ENCODE results near the gene OR10H2.

DNA sequence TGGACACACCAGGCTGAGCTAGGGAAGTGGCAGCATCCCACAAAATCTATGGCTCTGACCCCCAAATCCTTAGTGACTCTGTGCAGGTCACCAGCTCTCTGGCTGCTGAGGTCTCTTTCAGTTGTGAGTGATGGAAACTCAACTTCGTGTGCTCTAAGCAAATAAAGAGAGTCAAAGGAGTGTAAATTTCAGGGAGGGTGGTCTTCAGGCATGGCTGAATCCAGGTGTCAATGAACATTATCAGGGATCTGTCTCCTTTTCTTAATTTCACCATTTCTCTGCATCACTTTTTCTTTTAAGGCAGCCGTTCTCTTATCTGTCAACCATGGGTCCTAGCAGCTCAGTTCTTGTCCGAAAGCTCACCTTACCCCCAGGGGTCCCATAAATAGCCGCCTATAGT is 48.7 kb upstream of the OR10H2 start:
- TF ChIP-seq, protein P1, sequence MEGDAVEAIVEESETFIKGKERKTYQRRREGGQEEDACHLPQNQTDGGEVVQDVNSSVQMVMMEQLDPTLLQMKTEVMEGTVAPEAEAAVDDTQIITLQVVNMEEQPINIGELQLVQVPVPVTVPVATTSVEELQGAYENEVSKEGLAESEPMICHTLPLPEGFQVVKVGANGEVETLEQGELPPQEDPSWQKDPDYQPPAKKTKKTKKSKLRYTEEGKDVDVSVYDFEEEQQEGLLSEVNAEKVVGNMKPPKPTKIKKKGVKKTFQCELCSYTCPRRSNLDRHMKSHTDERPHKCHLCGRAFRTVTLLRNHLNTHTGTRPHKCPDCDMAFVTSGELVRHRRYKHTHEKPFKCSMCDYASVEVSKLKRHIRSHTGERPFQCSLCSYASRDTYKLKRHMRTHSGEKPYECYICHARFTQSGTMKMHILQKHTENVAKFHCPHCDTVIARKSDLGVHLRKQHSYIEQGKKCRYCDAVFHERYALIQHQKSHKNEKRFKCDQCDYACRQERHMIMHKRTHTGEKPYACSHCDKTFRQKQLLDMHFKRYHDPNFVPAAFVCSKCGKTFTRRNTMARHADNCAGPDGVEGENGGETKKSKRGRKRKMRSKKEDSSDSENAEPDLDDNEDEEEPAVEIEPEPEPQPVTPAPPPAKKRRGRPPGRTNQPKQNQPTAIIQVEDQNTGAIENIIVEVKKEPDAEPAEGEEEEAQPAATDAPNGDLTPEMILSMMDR (IDR thresholded peaks at IDR 0.05): no peak
- TF ChIP-seq POLR2AphosphoS5 (IDR thresholded peaks at IDR 0.05) (no peak), POLR2A (IDR thresholded peaks at IDR 0.05) (no peak), EP300 (IDR thresholded peaks at IDR 0.05; ENCODE audit: low read depth) (no peak)
